ENCODE results near the gene NUP50.

GRCh38 chr22:45134313-45134712 is 29.4 kb upstream of the NUP50 start:
- TF ChIP-seq CTCF (optimal IDR thresholded peaks at IDR 0.05 in 1 of 3, IDR thresholded peaks at IDR 0.05 in 1 of 3, conservative IDR thresholded peaks at IDR 0.05 in 1 of 3; ENCODE audit: extremely low read depth in 1 of 3, insufficient read depth in 2 of 3, low read length in 3 of 3): no peak
- TF ChIP-seq EZH2 (IDR thresholded peaks at IDR 0.05; ENCODE audit: low read length): no peak
